GM21360 (cell line): ENCODE data around the gene RB1.

Experiments
- ATAC-seq: cut with Tn5 transposase; IDR thresholded peaks from one replicate; pipeline ENCODE4 v1.9.1; 2021; ENCODE audit warnings: mild to moderate bottlenecking, moderate library complexity; ENCODE audit not compliant: unreplicated experiment

RB1 gene

DNA sequence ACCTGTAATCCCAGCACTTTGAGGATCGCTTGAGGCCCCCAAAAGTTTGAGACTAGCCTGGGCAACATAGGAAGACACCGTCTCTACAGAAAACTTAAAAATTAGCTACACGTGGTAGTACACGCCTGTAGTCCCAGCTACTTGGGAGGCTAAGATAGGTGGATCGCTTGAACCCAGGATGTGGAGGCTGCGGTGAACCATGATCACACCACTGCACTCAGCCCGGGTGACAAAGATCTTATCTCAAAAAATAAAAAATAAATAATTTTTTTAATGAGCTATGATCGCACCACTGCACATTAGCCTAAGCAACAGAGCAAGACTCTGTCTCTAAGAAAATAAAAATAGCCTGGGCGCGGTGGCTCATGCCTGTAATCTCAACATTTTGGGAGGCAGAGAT, 222.7 kb downstream of the RB1 start:
- no peak for ATAC-seq

GRCh38 chr13:48527955-48528354, 224.4 kb downstream of the RB1 start:
- ATAC-seq, result no peak

- ATAC-seq, result no peak
These were observed 225.2 kb downstream of the RB1 start for GRCh38 chr13:48528720-48529119.

DNA sequence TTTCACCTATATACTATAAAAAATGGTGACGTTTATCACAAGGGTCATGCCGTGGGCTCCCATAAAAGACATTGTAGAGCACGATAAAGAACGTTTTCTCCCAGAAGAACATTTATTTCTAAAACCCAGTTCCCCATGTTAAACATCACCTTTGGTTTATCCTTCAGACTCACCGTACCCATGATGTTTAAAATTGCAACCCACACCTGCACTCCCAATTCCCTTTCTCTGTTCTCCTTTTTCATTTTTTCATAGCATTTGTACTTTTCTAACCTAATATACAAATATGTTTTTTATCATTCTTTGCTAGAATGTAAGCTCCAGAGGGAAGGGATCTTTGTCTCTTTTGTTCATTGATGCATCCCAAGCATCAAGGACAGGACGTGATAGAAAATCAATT, 227.3 kb downstream of the RB1 start:
- no peak for ATAC-seq
